ENCODE results near the gene MYL6. TPM values are rescaled to one million over a fixed set of nuclear protein-coding genes. Genes with fewer than 3 reads are reported as not detected.
"Not testable (repeated sequence)": the region's sequence is repeated elsewhere in the genome, so short reads cannot be mapped to it uniquely, and the experiment has no call there.

MYL6 gene
- total RNA-seq (ENCODE audit: insufficient read depth, low replicate concordance), result 2,679 TPM

GRCh38 chr12:56158029-56158925, at the start of gene MYL6:
TSS of gene MYL6 (plus strand) at chr12:56158359. CDS start at chr12:56158402, 43 bp downstream.
- peak; percentile 99 for DNase-seq (ENCODE audit: low spot score)

GRCh38 chr12:56110571-56110970, 47.6 kb upstream of the MYL6 start:
- DNase-seq (ENCODE audit: low spot score), result peak; percentile 66

DNA sequence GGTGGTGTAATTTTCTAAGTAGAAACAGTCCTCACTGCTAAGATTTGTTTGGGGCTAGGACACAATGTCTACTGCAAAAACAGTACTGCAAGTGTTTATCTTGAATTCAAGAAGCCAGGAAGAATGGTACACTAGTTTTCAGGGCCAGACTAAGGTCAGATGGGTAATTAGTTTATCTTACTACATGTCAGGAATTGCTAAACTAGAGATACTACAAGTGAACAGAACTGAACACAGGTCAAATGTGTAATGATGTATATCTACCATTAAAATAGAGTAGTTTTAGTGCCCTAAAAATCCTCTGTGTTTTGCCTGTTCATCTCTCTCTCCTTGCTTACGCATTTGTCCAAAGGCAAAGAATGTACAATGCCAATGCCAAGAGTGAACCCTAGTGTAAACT, 44.1 kb upstream of the MYL6 start:
- no peak for DNase-seq (ENCODE audit: low spot score)

DNA sequence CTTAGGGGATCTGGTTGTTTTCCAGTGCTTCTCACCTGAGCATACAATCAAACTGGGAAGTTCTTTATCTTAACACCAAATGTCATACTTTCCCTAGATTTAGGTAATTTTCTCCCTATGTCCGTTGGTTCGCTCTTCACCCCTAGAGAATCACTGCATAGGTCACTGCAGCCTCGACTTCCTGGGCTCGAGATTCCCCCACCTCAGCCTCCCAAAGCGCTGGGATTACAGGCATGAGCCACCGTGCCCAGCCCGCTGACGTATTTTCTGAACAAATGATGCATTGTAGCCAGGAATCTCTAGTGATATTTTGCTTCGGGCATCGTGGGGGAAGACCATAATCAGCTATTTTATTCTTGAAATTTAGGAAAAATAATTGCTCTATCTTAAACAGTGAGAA, 42.8 kb upstream of the MYL6 start:
- DNase-seq (ENCODE audit: low spot score), result no peak

- DNase-seq (ENCODE audit: low spot score), result peak; percentile 97
Observed at GRCh38 chr12:56116267-56117081, 41.7 kb upstream of the MYL6 start, which contains the start of gene RPL41. TSS of gene RPL41 (plus strand) at chr12:56116633.

DNA sequence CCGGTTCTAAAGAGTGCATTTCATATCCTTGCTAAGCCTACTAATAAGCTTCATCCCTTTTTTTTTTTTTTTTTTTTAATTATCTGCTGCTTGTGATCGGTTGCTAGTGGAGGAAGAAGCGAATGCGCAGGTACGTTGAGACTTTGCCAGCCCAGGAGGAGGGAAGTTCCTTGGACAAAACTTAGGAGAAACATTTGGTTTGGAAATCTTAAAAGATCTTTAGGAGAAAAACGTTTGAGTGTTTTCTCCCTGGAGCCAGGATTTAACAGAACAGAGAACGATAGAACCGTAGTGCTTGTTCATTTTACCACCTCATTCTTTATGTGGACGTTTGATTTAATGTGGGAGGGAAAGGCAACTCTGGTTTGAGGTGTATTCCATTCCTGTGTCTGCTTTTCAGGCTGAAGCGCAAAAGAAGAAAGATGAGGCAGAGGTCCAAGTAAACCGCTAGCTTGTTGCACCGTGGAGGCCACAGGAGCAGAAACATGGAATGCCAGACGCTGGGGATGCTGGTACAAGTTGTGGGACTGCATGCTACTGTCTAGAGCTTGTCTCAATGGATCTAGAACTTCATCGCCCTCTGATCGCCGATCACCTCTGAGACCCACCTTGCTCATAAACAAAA, 41.0 kb upstream of the MYL6 start:
- not testable (repeated sequence) for DNase-seq (ENCODE audit: low spot score)

- DNase-seq (ENCODE audit: low spot score), result peak; percentile 99
Observed at GRCh38 chr12:56117778-56118687, 40.1 kb upstream of the MYL6 start, which contains the start of gene ZC3H10. TSS of gene ZC3H10 (plus strand) at chr12:56118266. CDS start at chr12:56120563, 2,297 bp downstream.

DNA sequence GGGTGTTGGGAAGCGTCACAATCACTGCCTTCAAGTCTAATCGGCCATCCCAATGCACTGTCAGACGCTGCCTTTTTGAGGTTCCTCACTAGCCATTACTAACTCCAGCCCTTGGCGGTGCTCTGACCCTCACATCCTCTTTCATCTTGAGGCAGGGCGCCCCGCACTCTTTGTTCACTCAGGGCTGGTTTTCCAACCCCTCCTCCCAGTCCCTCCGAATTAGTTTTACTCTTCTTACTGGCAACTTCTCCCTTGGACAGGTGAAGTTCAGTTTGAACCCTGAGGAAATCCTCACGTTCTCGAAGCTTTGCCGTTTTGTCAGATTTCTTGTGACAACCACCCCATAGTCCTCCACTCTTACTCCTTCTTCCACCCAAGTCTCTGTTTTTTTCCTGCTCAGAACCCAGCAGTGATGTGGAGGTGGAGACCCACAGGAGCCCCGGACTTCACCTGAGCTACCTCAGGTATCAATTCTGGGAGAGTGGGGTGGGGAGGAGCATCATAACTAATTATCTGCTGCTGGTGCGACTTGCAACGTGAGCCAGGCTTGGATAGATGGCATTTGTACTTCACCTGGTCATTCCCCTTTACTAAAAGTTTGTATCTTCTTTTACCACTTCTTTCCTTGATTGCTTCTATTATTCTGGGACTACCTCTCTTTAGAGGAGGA, 39.3 kb upstream of the MYL6 start:
- DNase-seq (ENCODE audit: low spot score), result no peak

GRCh38 chr12:56119361-56119796, 38.8 kb upstream of the MYL6 start:
- DNase-seq (ENCODE audit: low spot score), result peak; percentile 96

DNA sequence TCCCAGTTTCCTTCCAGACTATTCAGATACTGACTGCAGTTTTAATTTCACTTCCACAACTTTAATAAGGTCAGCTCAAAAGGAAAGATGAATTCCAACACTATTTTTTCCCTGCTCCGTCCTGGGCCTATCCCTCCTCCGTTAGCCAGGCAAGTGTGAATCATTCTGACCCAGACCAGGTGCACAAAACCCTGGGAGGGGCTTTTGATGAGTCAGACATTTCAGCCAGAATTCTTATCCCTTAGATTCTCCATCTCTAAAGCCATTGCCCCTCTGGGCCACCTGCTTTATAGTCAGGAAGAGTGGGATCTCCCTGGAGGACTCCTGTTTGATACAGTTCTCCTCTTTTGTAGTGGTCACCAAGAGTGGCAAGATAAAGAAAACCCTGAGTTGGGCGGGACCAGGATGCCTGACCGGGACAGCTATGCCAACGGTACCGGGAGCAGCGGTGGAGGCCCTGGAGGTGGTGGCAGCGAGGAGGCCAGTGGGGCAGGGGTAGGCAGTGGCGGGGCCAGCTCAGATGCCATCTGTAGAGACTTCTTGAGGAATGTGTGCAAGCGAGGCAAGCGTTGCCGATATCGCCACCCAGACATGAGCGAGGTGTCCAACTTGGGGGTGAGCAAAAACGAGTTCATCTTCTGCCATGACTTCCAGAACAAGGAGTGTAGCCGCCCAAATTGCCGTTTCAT, 37.9 kb upstream of the MYL6 start:
- DNase-seq (ENCODE audit: low spot score), result no peak

GRCh38 chr12:56121204-56121870, 36.8 kb upstream of the MYL6 start:
- no peak for DNase-seq (ENCODE audit: low spot score)

DNA sequence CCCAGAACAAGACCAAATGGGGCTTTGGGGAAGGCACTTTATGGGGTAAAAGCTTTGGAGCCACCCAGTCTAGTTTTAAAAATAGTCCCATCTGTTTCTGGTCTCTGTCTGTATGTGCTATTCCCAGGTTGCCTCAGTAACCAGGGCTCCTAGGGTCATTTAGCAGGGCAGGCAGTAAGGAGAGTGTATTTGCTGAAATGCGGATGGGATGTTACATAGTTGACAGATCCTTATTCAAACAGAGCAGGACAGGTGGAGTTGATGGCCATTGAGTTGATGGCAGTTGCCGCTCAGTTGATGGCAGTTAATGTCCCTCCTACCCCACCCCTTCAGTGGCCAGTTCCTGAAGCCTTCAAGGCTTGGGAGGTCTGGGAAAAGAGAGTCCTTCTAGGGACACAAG, 35.5 kb upstream of the MYL6 start:
- no peak for DNase-seq (ENCODE audit: low spot score)

- DNase-seq (ENCODE audit: low spot score), result no peak
Observed at GRCh38 chr12:56124133-56124532, 34.0 kb upstream of the MYL6 start.

DNA sequence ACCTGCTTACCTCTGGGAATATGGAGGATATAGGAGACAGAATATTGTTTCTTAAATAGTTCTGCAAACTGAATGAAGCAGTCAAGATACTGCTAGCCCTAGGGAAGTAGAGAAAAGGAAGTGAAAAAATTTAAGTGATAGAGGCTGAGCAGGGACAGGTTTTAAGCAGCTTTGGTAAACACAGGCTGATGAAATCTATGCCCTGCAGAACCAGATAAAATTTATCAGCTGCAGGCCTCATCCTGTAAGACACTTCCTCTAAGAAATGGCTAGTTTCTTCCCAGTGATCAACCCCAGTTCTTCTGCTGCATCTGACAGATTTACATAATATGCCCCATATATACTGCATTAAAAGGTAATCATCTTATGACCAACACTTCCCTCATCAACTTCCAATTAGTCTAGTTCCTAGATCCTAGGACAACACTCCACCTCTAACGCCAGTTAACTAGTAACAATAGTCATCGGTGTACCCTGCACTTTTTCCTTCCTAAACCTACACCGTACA, 31.4 kb upstream of the MYL6 start:
- DNase-seq (ENCODE audit: low spot score), result no peak

DNA sequence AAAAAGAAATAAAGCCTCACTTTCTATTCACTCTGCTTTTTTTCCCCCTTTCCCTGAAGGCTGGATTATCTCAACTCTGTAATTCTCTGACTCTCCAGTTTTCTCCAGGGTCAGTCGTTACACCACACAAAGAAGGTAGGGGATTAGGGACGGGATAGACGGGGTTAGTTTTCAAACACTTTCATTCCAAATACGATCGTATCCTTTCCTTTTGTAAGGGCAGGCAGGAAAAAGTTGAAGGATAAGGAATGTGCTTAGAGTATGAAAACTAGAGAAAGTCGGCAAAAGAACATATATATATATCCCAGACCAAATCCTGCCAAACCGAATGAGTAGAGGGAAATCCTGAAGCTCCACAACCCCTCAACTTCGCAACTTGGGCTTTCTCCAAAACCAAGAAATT, 30.7 kb upstream of the MYL6 start:
- no peak for DNase-seq (ENCODE audit: low spot score)

DNA sequence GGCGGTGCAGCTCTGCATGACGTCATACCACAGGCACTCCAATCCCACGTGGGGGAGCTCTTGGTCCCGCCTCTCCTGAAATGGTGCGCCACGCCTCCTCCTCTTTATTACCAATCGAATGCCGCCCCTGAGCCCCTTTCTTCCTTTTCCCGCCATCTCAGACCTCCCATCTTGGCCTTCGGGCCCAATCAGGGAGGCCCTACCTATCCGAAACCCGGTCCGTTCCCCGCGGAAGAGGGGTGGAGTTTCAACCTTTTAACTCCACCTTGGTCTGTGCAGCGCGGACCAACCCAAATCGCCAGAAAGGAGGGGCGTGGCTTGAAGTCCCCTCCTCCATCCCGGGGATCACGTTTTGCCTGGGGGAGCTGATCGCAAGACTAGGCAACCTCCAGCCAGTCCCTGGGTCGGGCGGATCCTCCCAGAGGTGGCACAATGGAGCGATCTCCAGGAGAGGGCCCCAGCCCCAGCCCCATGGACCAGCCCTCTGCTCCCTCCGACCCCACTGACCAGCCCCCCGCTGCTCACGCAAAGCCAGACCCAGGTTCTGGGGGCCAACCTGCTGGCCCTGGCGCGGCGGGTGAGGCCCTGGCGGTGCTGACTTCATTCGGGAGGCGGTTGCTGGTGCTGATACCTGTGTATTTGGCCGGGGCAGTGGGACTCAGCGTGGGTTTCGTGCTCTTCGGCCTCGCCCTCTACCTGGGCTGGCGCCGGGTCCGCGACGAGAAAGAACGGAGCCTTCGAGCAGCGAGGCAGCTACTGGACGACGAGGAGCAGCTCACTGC, 30.1 kb upstream of the MYL6 start, which contains the start of gene ESYT1:
Gene ESYT1, plus strand, starts transcription at position 380 of the 782 bp plus-strand sequence. Its CDS starts 53 bp downstream, at position 433.
- peak; percentile 100 for DNase-seq (ENCODE audit: low spot score)

DNA sequence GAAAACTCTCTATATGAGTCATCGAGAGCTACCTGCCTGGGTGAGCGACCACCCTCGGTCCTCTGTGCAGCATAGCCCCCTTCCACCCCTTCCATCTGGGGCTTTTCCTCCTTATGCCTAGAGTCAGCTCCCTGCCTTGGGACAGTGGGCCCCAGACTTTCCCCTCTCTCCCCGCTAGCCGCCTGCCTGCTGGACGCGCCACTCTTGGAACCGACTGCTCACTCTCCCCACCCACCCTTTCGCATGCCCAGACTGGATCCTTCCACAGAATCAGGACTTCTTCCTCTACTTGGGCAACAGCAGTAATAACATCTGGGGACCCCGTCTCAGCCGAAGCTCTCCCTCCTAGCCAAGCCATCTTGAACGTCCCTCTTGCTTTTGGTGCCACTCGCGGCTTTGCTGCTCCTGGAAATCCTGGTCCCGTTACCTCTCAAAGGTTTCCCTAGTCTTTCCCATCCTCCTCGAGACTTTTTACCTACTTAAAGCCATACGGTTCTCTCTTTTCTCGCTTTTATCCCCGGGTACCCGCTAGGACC, 29.4 kb upstream of the MYL6 start:
- DNase-seq (ENCODE audit: low spot score), result peak; percentile 31
